ENCODE results near the gene DNM1L. TPM values are rescaled to one million over a fixed set of nuclear protein-coding genes. Genes with fewer than 3 reads are reported as not detected.

The DNM1L gene
- polyA plus RNA-seq, 10 donors, result 52.2 to 103 (median 70.0) TPM

DNA sequence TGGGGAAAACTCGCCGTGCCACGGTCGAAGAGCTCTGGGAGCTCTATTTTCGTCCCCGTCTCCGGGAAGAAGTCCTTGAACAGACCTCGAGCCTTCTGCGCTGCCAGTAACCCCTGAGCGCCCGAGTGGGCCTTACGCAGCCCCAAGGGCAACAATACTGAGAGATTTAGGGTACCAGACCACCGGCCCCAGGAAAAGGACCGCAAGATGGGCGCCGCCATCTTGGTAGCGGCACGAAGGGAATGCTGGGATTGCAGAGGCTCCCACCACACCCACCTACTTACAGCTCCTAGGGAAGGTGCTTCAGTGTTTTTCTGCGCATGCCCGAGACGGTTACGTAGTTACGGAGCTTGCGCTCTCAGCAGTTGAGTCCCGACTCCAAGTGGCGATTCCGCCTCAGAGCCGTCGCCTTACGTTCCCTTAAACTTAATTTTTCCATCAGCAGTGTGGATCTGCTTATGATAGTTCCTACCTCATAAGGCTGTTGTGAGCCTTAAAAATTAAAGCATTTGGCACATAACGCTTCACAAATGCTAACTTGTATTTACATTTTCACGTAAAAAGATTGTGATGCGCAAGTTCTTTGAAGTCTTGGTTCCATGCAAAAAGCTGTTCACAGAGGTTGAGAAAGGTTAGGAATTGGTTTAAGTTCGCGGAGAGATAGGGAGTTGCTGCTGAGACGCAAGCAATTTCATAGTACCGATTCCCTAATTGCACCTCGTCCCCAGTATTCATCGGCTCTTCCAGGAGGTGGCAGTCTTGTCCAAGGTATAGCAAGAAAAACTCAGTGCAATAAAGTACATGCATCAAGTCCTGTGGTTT, 76.8 kb downstream of the DNM1L start, which contains the start of gene YARS2:
Gene YARS2, minus strand, starts transcription at position 244 of the 822 bp plus-strand sequence. Its CDS starts 23 bp downstream, at position 221.
- peak; percentile 98 for DNase-seq

DNA sequence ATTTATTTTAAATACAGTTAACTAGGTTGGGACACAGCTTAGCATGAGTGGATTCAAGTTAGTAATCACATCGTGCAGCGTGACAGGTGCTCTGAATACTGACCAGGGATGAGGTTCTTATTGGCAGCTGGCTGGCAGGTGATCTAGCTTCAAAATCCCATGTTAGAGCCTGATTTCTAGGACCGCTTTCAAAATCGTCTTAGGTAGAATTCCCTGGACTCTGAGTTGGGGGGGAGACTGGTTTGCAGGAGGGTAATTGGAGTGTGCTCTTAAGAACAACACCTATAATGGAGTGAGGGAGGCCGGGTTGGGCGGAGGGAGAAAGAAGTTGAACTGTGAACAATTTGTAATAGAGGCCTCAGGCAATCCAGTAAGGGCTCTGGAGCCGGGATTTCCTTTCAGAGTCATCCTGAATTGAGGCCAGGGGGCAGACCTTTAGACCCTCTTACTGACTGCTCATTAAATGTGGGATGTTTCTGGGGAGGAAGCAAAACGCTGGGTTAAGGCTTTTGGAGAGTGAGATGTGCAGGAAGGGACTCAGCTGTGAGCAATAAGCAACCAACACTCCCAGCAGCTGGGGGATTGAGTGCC, 77.5 kb downstream of the DNM1L start:
- DNase-seq, result peak in 1 of 3 donors; percentile 22

DNA sequence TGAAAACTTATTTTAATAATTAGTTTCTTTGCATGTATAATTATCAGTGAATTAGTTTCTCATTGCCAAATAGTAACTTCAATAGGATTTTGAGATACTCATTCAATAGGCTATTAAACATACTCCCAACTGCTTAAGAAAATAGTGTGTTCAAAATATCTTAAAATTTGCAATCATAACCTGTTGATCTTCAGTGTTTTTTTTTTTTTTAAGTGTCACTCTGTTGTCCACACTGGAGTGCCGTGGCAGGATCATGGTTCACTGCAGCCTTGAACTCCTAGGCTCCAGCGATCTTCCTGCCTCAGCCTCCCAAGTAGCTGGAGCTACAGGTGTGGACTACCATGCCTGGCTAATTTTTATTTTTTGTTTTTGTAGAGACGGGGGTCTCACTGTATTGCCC, 78.1 kb downstream of the DNM1L start:
- no peak for DNase-seq

DNA sequence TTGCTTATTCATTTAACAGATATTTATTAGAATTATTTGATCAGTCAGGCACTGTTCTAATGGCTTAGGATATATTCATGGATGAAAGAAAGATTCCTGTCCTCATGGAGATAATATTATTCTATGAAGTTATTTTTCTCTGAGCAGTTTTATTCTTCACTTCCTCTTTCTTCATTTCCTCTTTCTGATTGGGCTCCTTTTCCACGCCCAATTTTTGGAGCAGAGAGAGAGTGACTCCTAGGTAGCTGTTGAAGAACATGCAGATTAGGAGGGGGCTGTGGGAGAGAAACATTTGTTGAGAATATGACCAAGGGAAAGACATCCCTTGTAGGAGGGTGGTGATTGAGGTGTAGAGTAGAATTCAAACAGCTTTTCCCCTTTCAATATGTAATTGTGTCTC, 82.6 kb downstream of the DNM1L start:
- DNase-seq, result no peak

DNA sequence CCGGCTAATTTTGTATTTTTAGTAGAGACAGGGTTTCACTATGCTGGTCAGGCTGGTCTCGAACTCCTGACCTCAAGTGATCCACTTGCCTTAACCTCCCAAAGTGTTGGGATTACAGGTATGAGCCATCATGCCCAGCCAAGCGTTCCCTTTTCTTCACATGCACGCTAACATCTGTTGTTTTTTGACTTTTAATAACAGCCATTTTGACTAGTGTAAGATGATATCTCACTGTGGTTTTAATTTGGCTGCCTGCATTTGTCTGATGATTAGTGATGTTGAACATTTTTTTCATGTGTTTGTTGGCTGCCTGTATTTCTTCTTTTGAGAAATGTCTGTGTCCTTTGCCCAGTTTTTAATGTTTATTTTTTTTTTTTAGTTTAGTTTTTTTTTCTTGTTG, 86.8 kb downstream of the DNM1L start:
- no peak for DNase-seq

DNA sequence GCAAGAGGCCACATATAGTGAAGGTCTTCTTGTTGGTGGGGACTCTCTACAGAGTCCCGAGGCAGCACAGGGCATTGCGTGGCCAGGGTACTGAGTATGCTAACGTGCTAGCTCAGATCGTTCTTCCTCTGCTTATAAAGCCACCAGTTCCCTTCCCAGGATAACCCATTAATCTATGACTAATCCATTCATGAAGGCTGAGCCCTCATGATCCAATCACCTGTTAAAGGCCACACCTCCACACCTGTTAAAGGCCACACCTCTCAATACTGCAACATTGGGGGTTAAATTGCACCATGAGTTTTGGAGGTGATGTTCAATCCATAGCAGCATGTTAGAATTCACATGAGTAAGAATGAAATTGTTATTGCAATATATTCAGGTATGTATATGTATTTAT, 89.4 kb downstream of the DNM1L start:
- no peak for DNase-seq

DNA sequence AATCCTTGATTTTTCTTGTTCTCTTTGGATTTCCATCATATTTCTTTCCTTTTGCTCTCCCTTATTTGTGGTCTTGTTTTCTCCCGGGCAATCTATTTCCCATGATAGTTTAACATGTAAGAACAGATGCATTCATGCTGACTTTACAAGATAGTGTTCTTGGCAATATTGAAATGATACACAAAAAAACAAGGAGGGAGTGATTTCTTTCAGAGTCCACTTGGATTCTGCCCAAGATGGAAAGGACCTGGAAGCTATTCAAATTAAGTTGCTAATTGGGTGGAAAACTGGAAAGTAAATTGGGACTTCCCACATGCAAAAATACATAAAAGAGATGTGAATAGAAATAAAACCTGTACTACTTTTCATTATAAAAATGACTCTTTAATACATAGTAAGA, 91.0 kb downstream of the DNM1L start:
- DNase-seq, result no peak

DNA sequence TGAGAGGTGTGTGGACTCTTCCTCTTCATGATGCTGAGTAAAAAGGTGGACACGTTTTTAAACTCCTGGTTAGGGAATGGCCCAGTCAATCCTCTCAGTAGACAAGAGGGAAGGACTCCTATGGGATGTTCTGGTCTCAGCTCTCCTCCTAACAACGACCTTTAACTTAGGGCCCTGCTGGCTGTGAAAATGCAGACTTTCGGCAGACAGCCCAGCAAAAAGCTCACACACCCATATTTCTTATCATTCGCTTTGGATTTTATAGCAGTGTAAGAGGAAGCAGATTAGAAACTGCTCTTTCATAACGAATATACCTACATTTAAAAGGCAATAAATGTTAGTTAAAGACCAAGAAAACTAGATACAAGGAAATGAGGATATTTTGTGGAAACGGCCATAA, 94.6 kb downstream of the DNM1L start:
- DNase-seq, result no peak

DNA sequence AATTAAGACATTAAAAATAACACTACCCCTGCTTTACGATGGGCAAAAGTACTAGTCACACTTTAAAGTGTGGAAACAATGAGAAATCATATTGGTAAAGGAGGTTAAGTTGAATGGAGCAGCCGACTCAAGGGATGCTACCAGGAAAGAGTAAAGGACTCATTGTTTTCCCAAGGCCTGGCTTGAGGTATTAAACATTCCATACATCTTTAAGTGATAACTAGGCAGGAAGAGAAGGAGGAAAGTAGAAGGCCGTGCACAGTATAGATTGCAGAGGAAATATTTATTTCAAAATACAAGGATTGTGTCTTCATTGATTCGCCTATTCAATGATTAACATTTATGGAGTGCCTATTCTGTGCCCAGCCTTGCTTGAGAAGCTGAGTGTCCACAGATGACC, 97.2 kb downstream of the DNM1L start:
- DNase-seq, result no peak

DNA sequence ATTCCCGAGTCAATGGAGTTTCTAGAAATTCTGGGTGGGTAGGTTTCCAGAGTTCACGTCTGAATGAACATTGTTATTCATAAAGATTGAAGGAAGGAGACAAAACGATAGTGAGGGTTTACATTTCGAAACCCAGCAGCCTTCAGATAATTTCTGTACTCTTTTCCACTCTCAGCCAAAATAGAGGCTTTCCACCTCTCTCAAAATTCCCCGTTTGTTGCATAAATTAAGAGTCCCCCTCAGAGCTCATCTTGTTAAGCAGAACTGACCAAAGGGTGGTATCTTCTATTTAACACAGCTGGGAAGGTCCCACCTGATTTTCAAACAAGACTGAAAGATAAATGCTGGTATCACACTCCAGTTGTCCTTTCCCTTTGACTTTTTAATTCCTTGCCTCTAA, 98.1 kb downstream of the DNM1L start:
- no peak for DNase-seq

DNA sequence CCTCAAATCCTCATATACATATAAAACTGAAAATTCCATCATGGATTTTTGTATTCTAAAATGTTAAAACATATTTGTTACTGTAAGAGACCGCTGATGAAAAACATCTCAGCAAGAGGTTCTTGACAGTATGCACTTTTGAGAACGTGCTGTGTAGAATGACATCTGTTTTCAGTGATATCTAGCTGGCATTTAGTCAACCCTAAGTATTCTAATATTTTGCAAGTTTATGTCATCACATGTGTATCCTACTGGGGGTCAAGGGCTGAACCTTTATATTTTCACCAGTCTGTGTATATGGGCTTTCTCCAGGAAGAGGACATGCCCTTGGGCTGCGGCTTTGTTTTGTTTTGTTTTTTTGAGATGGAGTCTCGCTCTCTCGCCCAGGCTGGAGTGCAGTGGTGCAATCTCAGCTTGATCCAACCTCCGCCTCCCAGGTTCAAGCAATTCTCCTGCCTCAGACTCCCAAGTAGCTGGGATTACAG, 98.6 kb downstream of the DNM1L start:
- DNase-seq, result no peak

DNA sequence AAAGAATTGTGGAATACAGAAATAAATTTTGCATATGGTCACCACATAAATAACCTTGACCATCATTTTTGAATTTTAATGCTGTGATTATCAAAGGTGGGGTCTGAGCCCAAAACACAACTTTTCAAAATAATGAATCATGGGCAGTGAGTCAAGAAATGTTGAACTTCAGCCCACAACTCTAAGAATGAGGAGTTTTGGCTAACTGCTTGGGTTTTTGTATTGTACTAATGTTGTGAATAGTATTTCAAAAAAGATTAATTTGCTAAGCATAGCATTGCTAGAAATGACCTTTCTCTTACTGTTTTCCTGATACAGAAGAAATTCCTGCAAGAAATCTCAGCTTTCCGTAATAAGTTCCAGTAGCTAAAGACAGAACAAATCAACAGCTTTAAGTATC, 101.0 kb downstream of the DNM1L start:
- peak in 2 of 3 donors; percentile 3 to 41 for DNase-seq

DNA sequence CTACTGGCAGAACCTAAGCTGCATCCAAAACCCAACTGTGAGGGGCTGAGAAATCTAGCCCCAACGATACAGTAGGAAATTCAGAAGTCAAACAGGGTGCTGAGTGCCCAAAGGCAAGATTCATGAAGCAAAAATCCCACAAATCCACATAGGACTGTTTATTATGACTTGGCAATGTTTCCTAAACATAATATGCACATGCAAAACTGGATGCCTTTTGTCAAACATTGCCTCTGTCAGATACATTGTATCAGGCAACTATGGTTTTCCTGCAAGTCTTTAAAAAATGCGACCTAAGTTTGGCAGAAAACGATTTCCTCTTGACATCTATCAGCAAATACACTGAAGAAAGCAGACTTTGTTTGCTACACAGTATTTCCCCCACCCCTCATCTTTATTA, 103.9 kb downstream of the DNM1L start:
- no peak for DNase-seq

DNA sequence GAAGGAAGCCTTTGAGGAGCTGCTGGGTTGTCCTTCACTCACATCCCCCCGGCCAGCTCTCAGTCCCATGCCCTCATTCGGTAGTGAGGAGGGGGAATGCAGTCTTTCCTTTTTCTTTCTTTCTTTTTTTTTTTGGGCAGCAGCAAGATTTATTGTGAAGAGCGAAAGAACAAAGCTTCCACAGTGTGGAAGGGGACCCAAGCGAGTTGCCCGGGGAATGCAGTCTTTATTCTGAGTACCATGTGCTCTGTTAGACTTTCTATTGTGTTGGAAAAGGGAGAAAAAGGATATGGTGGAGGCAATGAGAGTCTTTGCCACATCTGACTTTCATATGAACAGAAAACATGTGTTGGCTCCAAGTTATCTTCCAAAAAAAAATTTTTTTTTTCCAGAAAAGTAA, 106.5 kb downstream of the DNM1L start:
- no peak for DNase-seq

DNA sequence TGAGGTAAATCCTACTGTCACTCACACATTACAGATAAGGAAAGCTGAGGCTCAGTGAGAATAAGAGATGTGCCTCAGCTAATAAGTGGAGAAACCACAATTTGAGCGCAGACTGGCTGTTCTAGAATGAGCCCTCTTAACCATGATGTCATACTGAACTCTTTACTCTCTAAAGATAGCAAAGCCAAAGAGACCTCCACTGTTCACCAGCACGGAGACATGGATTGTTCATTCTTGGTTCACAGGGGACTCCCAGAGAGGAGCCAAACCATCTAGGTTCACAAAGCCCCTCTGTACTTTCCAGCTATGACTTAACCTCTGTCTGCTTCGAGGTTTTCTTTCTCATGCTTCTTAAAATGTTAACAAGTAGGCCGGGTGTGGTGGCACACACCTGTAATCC, 109.3 kb downstream of the DNM1L start:
- DNase-seq, result no peak

DNA sequence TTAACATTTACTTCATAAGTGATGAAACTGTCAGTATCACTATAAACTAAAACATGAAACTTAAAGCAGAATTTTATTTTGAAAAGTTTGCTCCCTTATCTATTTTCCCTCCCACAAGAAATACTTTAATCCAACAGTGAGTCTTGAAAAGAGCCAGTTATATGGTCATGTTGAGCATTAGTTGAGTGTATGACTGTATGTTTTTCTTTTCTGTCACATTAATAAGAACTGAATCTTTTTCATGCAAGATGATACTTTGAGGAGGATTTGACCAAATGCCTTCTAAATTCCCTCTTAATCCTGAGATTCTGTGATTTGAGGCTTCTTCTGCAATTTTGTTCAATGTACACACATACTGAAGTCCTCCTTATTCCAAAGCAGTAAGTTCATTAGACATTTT, 110.3 kb downstream of the DNM1L start:
- no peak for DNase-seq

DNA sequence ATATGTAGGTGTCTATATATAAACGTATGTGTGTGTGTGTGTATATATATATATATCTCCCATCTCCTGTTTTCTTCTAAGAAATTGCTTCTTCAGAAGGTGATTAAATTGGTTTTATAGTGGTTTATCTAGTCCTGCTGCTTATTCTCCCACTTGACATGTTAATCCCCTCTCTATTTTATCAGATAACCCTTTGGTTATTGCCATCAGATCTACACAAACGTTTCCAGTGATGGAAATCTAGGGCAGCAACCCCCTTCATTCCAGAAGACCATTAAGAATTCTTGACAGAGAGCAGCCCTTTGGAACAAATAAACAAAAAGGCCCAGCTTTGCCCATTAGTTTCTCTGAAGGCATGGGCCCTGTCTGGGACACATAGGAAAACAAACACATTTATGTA, 110.8 kb downstream of the DNM1L start:
- DNase-seq, result no peak

DNA sequence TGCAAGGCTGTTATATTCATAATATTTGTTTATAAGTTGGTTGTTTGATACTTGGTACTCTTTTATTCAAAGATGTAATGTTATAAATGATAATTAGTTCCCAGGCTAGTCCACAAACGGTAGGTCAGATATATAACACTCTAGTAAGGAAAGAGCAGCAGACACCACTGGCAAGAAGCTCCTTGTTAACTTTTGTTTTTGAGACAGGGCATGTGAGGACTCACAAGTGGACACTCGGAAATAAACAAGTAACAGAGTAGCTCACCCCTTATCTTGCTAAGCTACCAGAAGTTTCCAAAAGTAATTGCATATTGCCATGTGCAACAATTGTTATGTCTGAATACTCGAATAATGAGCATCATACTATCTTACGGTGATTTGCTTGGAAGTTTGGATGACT, 115.2 kb downstream of the DNM1L start:
- no peak for DNase-seq

Other genes starting within 250 kb of the DNM1L start
- gene YARS2, start 76.6 kb downstream of the DNM1L start, polyA plus RNA-seq (ENCODE audit: insufficient read length in 10 of 10), result 10 to 100 TPM; 20.6 to 27.4 (median 23.8) TPM
- 1 to 10 TPM; 4.4 to 8.5 (median 5.9) TPM for gene PKP2, start 217.5 kb downstream of the DNM1L start, polyA plus RNA-seq (ENCODE audit: insufficient read length in 10 of 10)

All from muscle of back (tissue), 11 donors.